HepG2 (cell line): ENCODE results near the gene TMEM253. TPM values are rescaled to one million over a fixed set of nuclear protein-coding genes. Genes with fewer than 3 reads are reported as not detected.

Source experiments
- ARHGAP35 ChIP-seq: sonication (generic); formaldehyde crosslinking; IDR thresholded peaks from 2 replicates; pipeline ENCODE4 v1.9.0; 2022; ENCODE audit warnings: mild to moderate bottlenecking, inconsistent platforms, moderate library complexity, missing genetic modification reagents, borderline replicate concordance
- ATRX ChIP-seq: sonication (generic); formaldehyde crosslinking; IDR thresholded peaks from 2 replicates; pipeline ENCODE4 v1.4.0; 2020; ENCODE audit warnings: missing genetic modification reagents, borderline replicate concordance
- CCAR2 ChIP-seq: fragments of 200-400 bp; formaldehyde crosslinking; optimal IDR thresholded peaks from 2 replicates; pipeline ENCODE3; 2018; ENCODE audit warnings: low read depth, mild to moderate bottlenecking, low read length, moderate library complexity
- HMG20B ChIP-seq: conservative IDR thresholded peaks from 2 replicates; pipeline ENCODE4 v1.6.1; 2016; ENCODE audit warnings: missing genetic modification reagents, missing compliant biosample characterization
- KMT2B ChIP-seq: IDR thresholded peaks from 2 replicates; pipeline ENCODE4 v1.6.1; 2016; ENCODE audit warnings: missing genetic modification reagents, missing compliant biosample characterization
- MYC ChIP-seq: sonication (generic); formaldehyde crosslinking; IDR thresholded peaks from 2 replicates; pipeline ENCODE4 v1.9.0; 2021; ENCODE audit warnings: missing genetic modification reagents, borderline replicate concordance
- NFIC ChIP-seq: IDR thresholded peaks from 2 replicates; pipeline ENCODE4 v1.6.1; 2012; ENCODE audit warnings: mild to moderate bottlenecking, low read length, inconsistent platforms
- NR2F1 ChIP-seq, 2 experiments: fragments of 450-650 bp in 1 of 2; formaldehyde crosslinking in 1 of 2; IDR thresholded peaks; 2 replicates each; pipeline versions ENCODE4 v1.5.0 to v1.6.1; 2016 to 2020; ENCODE audit warnings: mild to moderate bottlenecking in 1 of 2, missing compliant biosample characterization in 1 of 2, missing genetic modification reagents in 1 of 2, moderate library complexity in 1 of 2
- PHF21A ChIP-seq: sonication (generic); formaldehyde crosslinking; IDR thresholded peaks from 2 replicates; pipeline ENCODE4 v1.5.0; 2020; ENCODE audit warnings: mild to moderate bottlenecking, missing genetic modification reagents
- POLR2A ChIP-seq, 2 experiments: IDR thresholded peaks; 2 replicates each; pipeline ENCODE4 v1.6.1; 2011; ENCODE audit warnings: low read depth in 2 of 2, low read length in 2 of 2, mild to moderate bottlenecking in 1 of 2, moderate library complexity in 1 of 2; ENCODE audit not compliant: insufficient read depth in 1 of 2
- SNAPC2 ChIP-seq: sonication (generic); formaldehyde crosslinking; IDR thresholded peaks from 2 replicates; pipeline ENCODE4 v1.8.1; 2022; ENCODE audit warnings: mild to moderate bottlenecking, missing genetic modification reagents
- SOX5 ChIP-seq: IDR thresholded peaks from 2 replicates; pipeline ENCODE4 v1.6.1; 2016; ENCODE audit warnings: borderline replicate concordance
- ZNF264 ChIP-seq: sonication (generic); formaldehyde crosslinking; IDR thresholded peaks from 2 replicates; pipeline ENCODE4 v1.4.0; 2020; ENCODE audit warnings: missing genetic modification reagents
- ZNF292 ChIP-seq: sonication (generic); formaldehyde crosslinking; IDR thresholded peaks from 2 replicates; pipeline ENCODE4 v1.8.1; 2022; ENCODE audit warnings: mild to moderate bottlenecking, low read depth, missing genetic modification reagents, borderline replicate concordance
- ZNF446 ChIP-seq: sonication (generic); formaldehyde crosslinking; IDR thresholded peaks from 2 replicates; pipeline ENCODE4 v1.5.0; 2020; ENCODE audit warnings: mild to moderate bottlenecking, missing genetic modification reagents
- ZNF749 ChIP-seq: sonication (generic); formaldehyde crosslinking; IDR thresholded peaks from 2 replicates; pipeline ENCODE4 v1.8.0; 2022; ENCODE audit warnings: mild to moderate bottlenecking, missing genetic modification reagents, moderate library complexity, borderline replicate concordance
- ZNF776 ChIP-seq: sonication (generic); formaldehyde crosslinking; IDR thresholded peaks from 2 replicates; pipeline ENCODE4 v1.4.0; 2020; ENCODE audit warnings: mild to moderate bottlenecking, missing genetic modification reagents
- ZNF792 ChIP-seq: IDR thresholded peaks from 2 replicates; pipeline ENCODE4 v1.6.1; 2016
- ZNF883 ChIP-seq: sonication (generic); formaldehyde crosslinking; IDR thresholded peaks from 2 replicates; pipeline ENCODE4 v1.5.1; 2020; ENCODE audit warnings: mild to moderate bottlenecking, missing genetic modification reagents; ENCODE audit errors: not compliant biosample characterization
- ZNF891 ChIP-seq: sonication (generic); formaldehyde crosslinking; IDR thresholded peaks from 2 replicates; pipeline ENCODE4 v1.5.0; 2020; ENCODE audit warnings: mild to moderate bottlenecking, missing genetic modification reagents
- ZSCAN12 ChIP-seq: sonication (generic); formaldehyde crosslinking; IDR thresholded peaks from 2 replicates; pipeline ENCODE4 v1.9.0; 2021; ENCODE audit warnings: mild to moderate bottlenecking, missing genetic modification reagents
- polyA plus RNA-seq, 8 experiments: library from polyadenylated mRNA; depleted of rRNA in 3 of 8; stranded (reverse) in 7 of 8; unstranded in 1 of 8; fragments of >200 nt; fragmentation: Illumina TruSeq in 4 of 8; extraction: Trizol in 4 of 8; gene quantifications; 2 replicates each; pipeline versions ENCODE4 v1.2.1 to v1.2.3, GENCODE V29; 2011 to 2016; ENCODE audit warnings: low read depth in 4 of 8, missing spikeins in 1 of 8, mixed read lengths in 1 of 8; ENCODE audit not compliant: insufficient read depth in 1 of 8
- total RNA-seq, 5 experiments: library from RNA; depleted of rRNA; stranded (reverse); fragments of >200 nt; fragmentation: Illumina TruSeq; extraction: Trizol; gene quantifications; 2 replicates each; pipeline ENCODE4 v1.2.3, GENCODE V29; 2016; ENCODE audit warnings: low read depth in 1 of 5
- TF ChIP-seq, protein P1 (sequence below): sonication (generic); formaldehyde crosslinking; IDR thresholded peaks from 2 replicates; pipeline ENCODE4 v1.4.0; 2020; ENCODE audit warnings: missing genetic modification reagents
- TF ChIP-seq, protein P2 (sequence below): IDR thresholded peaks from 2 replicates; pipeline ENCODE4 v1.6.1; 2016; ENCODE audit warnings: missing compliant biosample characterization, missing genetic modification reagents, borderline replicate concordance
- TF ChIP-seq, protein P3 (sequence below): sonication (generic); formaldehyde crosslinking; conservative IDR thresholded peaks from 2 replicates; pipeline ENCODE4 v1.4.0; 2020; ENCODE audit warnings: missing genetic modification reagents
- TF ChIP-seq, protein P4 (sequence below): sonication (generic); formaldehyde crosslinking; IDR thresholded peaks from 2 replicates; pipeline ENCODE4 v1.4.0; 2020; ENCODE audit warnings: missing genetic modification reagents
- TF ChIP-seq, protein P5 (sequence below): IDR thresholded peaks from 2 replicates; pipeline ENCODE4 v1.6.1; 2012; ENCODE audit warnings: inconsistent platforms

The TMEM253 gene
- total and polyA plus RNA-seq, 2 of the 13 experiments (the other 11 are each of a cell fraction or from before 2014, with no cell fraction given): 0.29 to 0.45 TPM

DNA sequence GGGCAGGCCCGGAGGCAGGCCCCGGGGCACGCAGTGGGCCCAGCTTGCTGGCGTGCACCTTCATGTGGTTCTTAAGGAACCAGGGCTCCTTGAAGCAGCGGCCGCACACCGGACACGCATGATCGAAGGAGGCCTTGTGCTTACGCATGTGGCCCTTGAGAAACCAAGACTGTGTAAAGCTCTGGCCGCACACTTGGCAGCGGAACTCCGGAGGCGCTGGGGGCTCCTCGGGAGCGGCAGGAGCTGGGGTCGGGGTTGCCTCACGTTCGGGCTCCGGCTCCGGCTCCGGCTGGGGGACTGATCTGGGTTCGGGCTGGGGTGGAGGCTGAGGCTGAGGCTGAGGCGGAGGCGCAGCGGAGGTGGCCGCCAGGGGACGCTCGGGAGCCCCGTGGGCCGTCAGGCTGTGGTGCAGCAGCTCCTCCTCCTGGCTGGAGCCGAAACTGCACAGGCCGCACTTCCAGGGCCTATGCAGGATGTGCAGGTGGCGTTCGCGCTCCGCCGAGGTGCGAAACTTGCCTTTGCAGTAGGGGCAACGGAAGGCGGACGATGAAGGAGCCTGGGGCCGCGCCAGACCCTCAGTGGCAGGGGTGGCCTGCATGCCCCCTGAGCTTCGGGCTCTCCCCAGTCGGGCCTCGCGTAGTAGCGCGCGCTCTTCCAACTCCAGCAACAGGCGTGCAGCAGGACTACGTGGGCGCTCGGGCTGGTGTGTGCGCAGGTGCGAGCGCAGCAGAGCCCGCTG lies 8.4 kb upstream of the TMEM253 start (continued):
- TF ChIP-seq ARHGAP35 (CRISPR knock-in tag) (peak; percentile 74; the same call in 1 of the 2 replicates), ZNF264 (CRISPR knock-in tag) (no peak), ZNF776 (CRISPR knock-in tag) (0 out of 2 replicates have a peak, but pooled peaks have one; percentile 40), ZNF749 (CRISPR knock-in tag) (peak; percentile 78; the same call in 1 of the 2 replicates), KMT2B (CRISPR knock-in tag) (peak; percentile 79), ZNF792 (CRISPR knock-in tag) (peak; percentile 98), NFIC (no peak), SOX5 (CRISPR knock-in tag) (peak; percentile 60), HMG20B (CRISPR knock-in tag) (no peak), ATRX (CRISPR knock-in tag) (no peak), SNAPC2 (CRISPR knock-in tag) (peak; percentile 67; the same call in 1 of the 2 replicates), ZNF292 (CRISPR knock-in tag) (no peak), ZSCAN12 (CRISPR knock-in tag) (no peak), MYC (peak; percentile 52; the same call in 1 of the 2 replicates), PHF21A (CRISPR knock-in tag) (no peak), CCAR2 (no peak), NR2F1 (CRISPR knock-in tag; IDR thresholded peaks at IDR 0.05) (0 out of 4 replicates have a peak, but pooled peaks of 1 of the 2 experiments have one; percentile 9), ZNF883 (CRISPR knock-in tag) (peak; percentile 88), ZNF891 (no peak; the same call in 1 of the 2 replicates), POLR2A (IDR thresholded peaks at IDR 0.05; ENCODE audit: insufficient read depth in 1 of 2, low read depth in 2 of 2, low read length in 2 of 2) (no peak), ZNF446 (CRISPR knock-in tag) (no peak)
- TF ChIP-seq, protein P1, sequence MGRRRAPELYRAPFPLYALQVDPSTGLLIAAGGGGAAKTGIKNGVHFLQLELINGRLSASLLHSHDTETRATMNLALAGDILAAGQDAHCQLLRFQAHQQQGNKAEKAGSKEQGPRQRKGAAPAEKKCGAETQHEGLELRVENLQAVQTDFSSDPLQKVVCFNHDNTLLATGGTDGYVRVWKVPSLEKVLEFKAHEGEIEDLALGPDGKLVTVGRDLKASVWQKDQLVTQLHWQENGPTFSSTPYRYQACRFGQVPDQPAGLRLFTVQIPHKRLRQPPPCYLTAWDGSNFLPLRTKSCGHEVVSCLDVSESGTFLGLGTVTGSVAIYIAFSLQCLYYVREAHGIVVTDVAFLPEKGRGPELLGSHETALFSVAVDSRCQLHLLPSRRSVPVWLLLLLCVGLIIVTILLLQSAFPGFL (CRISPR knock-in tag): no peak
- TF ChIP-seq, protein P2, sequence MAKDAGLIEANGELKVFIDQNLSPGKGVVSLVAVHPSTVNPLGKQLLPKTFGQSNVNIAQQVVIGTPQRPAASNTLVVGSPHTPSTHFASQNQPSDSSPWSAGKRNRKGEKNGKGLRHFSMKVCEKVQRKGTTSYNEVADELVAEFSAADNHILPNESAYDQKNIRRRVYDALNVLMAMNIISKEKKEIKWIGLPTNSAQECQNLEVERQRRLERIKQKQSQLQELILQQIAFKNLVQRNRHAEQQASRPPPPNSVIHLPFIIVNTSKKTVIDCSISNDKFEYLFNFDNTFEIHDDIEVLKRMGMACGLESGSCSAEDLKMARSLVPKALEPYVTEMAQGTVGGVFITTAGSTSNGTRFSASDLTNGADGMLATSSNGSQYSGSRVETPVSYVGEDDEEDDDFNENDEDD (CRISPR knock-in tag): peak; percentile 78; the same call in 1 of the 2 replicates
- TF ChIP-seq, protein P3, sequence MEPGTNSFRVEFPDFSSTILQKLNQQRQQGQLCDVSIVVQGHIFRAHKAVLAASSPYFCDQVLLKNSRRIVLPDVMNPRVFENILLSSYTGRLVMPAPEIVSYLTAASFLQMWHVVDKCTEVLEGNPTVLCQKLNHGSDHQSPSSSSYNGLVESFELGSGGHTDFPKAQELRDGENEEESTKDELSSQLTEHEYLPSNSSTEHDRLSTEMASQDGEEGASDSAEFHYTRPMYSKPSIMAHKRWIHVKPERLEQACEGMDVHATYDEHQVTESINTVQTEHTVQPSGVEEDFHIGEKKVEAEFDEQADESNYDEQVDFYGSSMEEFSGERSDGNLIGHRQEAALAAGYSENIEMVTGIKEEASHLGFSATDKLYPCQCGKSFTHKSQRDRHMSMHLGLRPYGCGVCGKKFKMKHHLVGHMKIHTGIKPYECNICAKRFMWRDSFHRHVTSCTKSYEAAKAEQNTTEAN: no peak
- TF ChIP-seq, protein P4, sequence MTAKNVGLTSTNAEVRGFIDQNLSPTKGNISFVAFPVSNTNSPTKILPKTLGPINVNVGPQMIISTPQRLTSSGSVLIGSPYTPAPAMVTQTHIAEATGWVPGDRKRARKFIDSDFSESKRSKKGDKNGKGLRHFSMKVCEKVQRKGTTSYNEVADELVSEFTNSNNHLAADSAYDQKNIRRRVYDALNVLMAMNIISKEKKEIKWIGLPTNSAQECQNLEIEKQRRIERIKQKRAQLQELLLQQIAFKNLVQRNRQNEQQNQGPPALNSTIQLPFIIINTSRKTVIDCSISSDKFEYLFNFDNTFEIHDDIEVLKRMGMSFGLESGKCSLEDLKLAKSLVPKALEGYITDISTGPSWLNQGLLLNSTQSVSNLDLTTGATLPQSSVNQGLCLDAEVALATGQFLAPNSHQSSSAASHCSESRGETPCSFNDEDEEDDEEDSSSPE (CRISPR knock-in tag): peak; percentile 73
- TF ChIP-seq, protein P5, sequence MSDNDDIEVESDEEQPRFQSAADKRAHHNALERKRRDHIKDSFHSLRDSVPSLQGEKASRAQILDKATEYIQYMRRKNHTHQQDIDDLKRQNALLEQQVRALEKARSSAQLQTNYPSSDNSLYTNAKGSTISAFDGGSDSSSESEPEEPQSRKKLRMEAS: peak; percentile 85
